Osteocyte (in vitro differentiated cells): ENCODE results near the gene AP5Z1. TPM values are rescaled to one million over a fixed set of nuclear protein-coding genes. Genes with fewer than 3 reads are reported as not detected.

ENCODE experiments used
- DNase-seq: peaks from one replicate; pipeline ENCODE4 v3.0.0; 2021; ENCODE audit warnings: mixed read lengths; ENCODE audit not compliant: unreplicated experiment; ENCODE audit errors: extremely low spot score
- H3K27ac Mint-ChIP-seq: one replicate; pipeline ENCODE4 v1.8.0; 2021; ENCODE audit warnings: mild to moderate bottlenecking, mixed read lengths; ENCODE audit not compliant: unreplicated experiment
- H3K27me3 Mint-ChIP-seq: one replicate; pipeline ENCODE4 v1.8.0; 2021; ENCODE audit warnings: mixed read lengths; ENCODE audit not compliant: unreplicated experiment
- H3K36me3 Mint-ChIP-seq: one replicate; pipeline ENCODE4 v1.8.0; 2021; ENCODE audit warnings: mixed read lengths; ENCODE audit not compliant: unreplicated experiment
- H3K4me1 Mint-ChIP-seq: one replicate; pipeline ENCODE4 v1.8.0; 2021; ENCODE audit warnings: mixed read lengths; ENCODE audit not compliant: unreplicated experiment
- H3K4me3 Mint-ChIP-seq: one replicate; pipeline ENCODE4 v1.8.0; 2021; ENCODE audit warnings: mild to moderate bottlenecking, moderate library complexity, mixed read lengths; ENCODE audit not compliant: unreplicated experiment
- H3K9me3 Mint-ChIP-seq: one replicate; pipeline ENCODE4 v1.8.0; 2021; ENCODE audit warnings: mixed read lengths; ENCODE audit not compliant: unreplicated experiment
- CTCF ChIP-seq: fragments of 200-600 bp; sonication (generic); IDR thresholded peaks from 2 replicates; pipeline ENCODE4 v1.5.0; 2021; ENCODE audit warnings: antibody characterized with exemption, mild to moderate bottlenecking, moderate library complexity
- total RNA-seq: library from RNA; stranded (reverse); gene quantifications from 2 replicates; pipeline ENCODE4 v1.2.1, GENCODE V29; 2021

The AP5Z1 gene
- total RNA-seq, 1 donor from 2014 or later: 50.2 TPM

DNA sequence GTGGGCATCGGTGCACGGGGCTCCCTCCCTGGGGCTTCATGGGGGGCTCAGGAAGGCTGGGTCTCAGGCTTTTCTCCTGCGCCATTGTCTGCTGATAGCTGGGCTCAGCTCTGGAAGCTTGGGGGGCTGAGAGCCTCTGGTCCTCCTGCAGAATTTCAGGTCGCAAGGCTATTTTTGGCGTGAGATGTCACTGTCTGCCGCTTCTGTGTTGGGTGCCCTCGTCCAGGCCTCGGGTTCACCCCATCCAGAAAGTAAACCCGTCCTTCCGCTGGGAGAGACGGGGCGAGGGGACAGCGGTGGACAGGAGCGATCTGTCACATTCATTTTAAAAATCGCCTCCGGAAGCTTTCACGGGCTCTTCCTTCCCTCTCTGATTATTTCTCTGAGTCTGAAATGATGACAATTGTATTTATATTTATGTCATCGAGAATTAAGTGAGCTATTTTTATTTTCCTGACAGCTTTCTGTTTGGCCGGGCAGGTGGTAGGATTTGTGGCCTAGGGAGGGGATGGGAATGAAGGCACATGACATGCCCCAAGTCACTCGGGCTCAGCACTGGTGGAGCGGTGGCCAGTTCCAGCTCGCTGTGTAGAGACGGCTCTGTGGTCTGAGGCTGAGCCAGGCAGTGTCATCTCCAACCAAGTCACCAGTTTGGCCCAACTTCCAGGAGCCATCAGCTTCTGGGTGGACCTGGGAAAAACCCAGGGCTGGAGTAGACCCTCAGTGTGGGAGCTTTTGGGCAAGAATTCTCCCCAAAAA, 40.7 kb upstream of the AP5Z1 start:
- no peaks in the 10 kb centered on the region for H3K27me3 Mint-ChIP-seq
- H3K27ac Mint-ChIP-seq: no peak overlapping the region
- peaks cover 22% of the 10 kb centered on the region for H3K36me3 Mint-ChIP-seq
- H3K4me1 Mint-ChIP-seq: peaks cover 29% of the 10 kb centered on the region
- no peak for DNase-seq
- no peaks in the 10 kb centered on the region for H3K9me3 Mint-ChIP-seq
- H3K4me3 Mint-ChIP-seq: no peak overlapping the region
- no peak for TF ChIP-seq CTCF

DNA sequence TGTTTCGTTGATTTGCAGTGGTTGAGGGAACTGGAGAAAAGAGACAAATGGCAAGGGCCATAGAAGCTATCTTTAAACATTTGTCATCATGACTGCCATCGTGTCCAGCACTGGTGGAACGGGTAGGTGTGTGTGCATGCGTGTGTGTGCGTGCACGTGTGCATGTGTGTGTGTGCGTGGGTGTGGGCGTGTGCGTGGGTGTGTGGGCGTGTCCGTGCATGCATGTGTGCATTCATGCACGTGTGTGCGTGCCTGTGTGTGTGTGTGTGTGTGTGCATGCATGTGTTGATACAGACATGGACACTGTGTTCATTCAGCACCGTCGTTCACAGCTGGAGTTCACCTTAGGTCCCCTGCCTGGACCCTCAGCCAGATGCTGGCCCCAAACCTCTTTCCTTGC, 38.1 kb upstream of the AP5Z1 start:
- H3K9me3 Mint-ChIP-seq: no peaks in the 10 kb centered on the region
- H3K36me3 Mint-ChIP-seq: peaks cover 28% of the 10 kb centered on the region
- no peak for TF ChIP-seq CTCF
- H3K27ac Mint-ChIP-seq: peak overlapping the region; percentile 95
- H3K4me3 Mint-ChIP-seq: no peak overlapping the region
- no peak for DNase-seq
- peaks cover 28% of the 10 kb centered on the region for H3K4me1 Mint-ChIP-seq
- H3K27me3 Mint-ChIP-seq: no peaks in the 10 kb centered on the region

GRCh38 chr7:4738711-4739527, 36.5 kb upstream of the AP5Z1 start:
- H3K36me3 Mint-ChIP-seq: peaks cover 21% of the 10 kb centered on the region
- no peaks in the 10 kb centered on the region for H3K9me3 Mint-ChIP-seq
- TF ChIP-seq CTCF: no peak
- H3K27ac Mint-ChIP-seq: peak overlapping the region; percentile 95
- DNase-seq: no peak
- peaks cover 38% of the 10 kb centered on the region for H3K4me1 Mint-ChIP-seq
- H3K27me3 Mint-ChIP-seq: no peaks in the 10 kb centered on the region
- peak overlapping the region; percentile 33 for H3K4me3 Mint-ChIP-seq

DNA sequence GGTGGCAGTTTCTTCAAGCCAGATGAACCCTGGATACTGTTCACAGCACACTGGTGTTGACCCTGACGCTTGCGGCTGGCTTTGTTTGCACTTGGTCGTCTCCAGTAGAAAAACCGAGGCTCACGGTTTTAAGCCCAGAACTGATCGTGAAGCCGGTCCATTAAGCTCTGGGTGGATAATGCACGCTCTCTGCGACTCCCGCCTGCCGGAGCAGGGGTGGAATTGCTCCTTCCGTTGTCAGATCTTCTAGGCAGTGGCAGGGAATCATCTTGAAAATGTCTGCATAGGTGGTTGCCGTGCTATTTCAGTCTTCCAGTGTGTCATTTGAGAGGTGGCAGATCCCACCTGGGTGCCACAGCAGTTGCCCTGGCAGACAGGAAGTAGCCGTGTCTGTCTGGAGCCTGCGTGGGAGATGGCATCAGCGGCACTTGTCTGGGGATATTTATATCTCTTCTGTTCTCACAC, 35.9 kb upstream of the AP5Z1 start:
- Mint-ChIP-seq H3K27me3 (no peaks in the 10 kb centered on the region), H3K9me3 (no peaks in the 10 kb centered on the region), H3K27ac (peak overlapping the region; percentile 95), H3K4me1 (peaks cover 43% of the 10 kb centered on the region), H3K4me3 (peak overlapping the region; percentile 33), H3K36me3 (peaks cover 20% of the 10 kb centered on the region)
- DNase-seq: no peak
- peak; percentile 25 for TF ChIP-seq CTCF

DNA sequence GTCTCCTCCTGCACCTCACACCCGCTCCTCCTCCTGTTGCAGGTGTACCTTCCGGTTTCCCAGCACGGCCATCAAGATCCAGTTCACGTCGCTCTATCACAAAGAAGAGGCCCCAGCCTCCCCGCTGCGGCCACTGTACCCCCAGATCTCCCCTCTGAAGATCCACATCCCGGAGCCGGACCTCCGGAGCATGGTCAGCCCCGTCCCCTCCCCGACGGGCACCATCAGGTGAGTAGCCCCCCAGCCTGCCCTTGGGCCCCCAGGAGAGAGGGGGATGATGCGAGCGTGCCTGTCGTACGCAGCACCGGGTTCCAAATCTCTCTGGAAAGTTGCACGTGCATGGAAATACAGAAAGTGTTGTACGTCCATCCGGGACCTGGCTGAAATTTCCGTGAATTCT, 34.6 kb upstream of the AP5Z1 start:
- Mint-ChIP-seq H3K9me3 (no peaks in the 10 kb centered on the region), H3K36me3 (peaks cover 16% of the 10 kb centered on the region), H3K27ac (peak overlapping the region; percentile 65), H3K27me3 (no peaks in the 10 kb centered on the region), H3K4me1 (peaks cover 55% of the 10 kb centered on the region), H3K4me3 (no peak overlapping the region)
- TF ChIP-seq CTCF: no peak
- no peak for DNase-seq
